SK-N-SH (cell line): ENCODE measurements around the gene EZH1. TPM values are rescaled to one million over a fixed set of nuclear protein-coding genes. Genes with fewer than 3 reads are reported as not detected.
A peak's percentile ranks its signal among the peaks of the same experiment; 100 is the strongest.

Source experiments
- CTCF ChIA-PET: fragments of 300-600, 350-600 bp; formaldehyde crosslinking; extraction: SDS; loops from one replicate; lab custom pipeline; 2021; lab: Yijun Ruan, JAX
- POLR2A ChIA-PET: fragments of 350-600 bp; sonication (Branson Sonifier 250); formaldehyde crosslinking; extraction: SDS; loops from one replicate; lab custom pipeline; 2020; ENCODE audit warnings: antibody characterized with exemption, inconsistent platforms; lab: Yijun Ruan, JAX
- DNase-seq: peaks from one replicate; pipeline ENCODE4 v3.0.0; 2012
- H2AFZ ChIP-seq: fragments of 200-600 bp; sonication (generic); 2 replicates; pipeline ENCODE4 v1.8.1; 2016; ENCODE audit warnings: antibody characterized with exemption, mild to moderate bottlenecking, low read depth
- H3F3A ChIP-seq: fragments of 200-600 bp; sonication (generic); replicated peaks from 2 replicates; pipeline ENCODE3; 2016; ENCODE audit warnings: antibody characterized with exemption, mild to moderate bottlenecking; ENCODE audit not compliant: insufficient read depth
- H3K27ac ChIP-seq, 2 experiments: fragments of 200-500 bp in 1 of 2; fragments of 200-600 bp in 1 of 2; sonication (Bioruptor generic) in 1 of 2; sonication (generic), shearing (Covaris generic) in 1 of 2; 2 replicates each; pipeline versions ENCODE4 v1.5.1 to v1.6.1; 2014 to 2016; ENCODE audit warnings: low read depth in 2 of 2, inconsistent platforms in 1 of 2, low read length in 1 of 2, mild to moderate bottlenecking in 1 of 2, mixed read lengths in 1 of 2
- H3K27me3 ChIP-seq: fragments of 200-600 bp; sonication (generic), shearing (Covaris generic); 2 replicates; pipeline ENCODE4 v1.6.1; 2016; ENCODE audit warnings: mixed run types; ENCODE audit not compliant: insufficient read depth
- H3K36me3 ChIP-seq, 2 experiments: fragments of 200-500 bp in 1 of 2; fragments of 200-600 bp in 1 of 2; sonication (Bioruptor generic) in 1 of 2; sonication (generic) in 1 of 2; replicated peaks in 1 of 2; 2 replicates each; pipeline versions ENCODE3 to v1.5.1; 2014 to 2016; ENCODE audit warnings: low read length in 1 of 2, mild to moderate bottlenecking in 1 of 2; ENCODE audit not compliant: insufficient read depth in 2 of 2, control insufficient read depth in 1 of 2
- H3K4me1 ChIP-seq, 2 experiments: fragments of 200-500 bp in 1 of 2; fragments of 200-600 bp in 1 of 2; sonication (Bioruptor generic) in 1 of 2; sonication (generic), shearing (Covaris generic) in 1 of 2; 2 replicates each; pipeline versions ENCODE4 v1.5.1 to v1.6.1; 2014 to 2016; ENCODE audit warnings: low read depth in 1 of 2, low read length in 1 of 2, mixed run types in 1 of 2; ENCODE audit not compliant: insufficient read depth in 2 of 2, control insufficient read depth in 1 of 2
- H3K4me2 ChIP-seq: fragments of 200-600 bp; sonication (generic), shearing (Covaris generic); 2 replicates; pipeline ENCODE4 v1.6.1; 2017; ENCODE audit warnings: mixed run types
- H3K4me3 ChIP-seq, 2 experiments: fragments of 200-500 bp in 1 of 2; fragments of 200-600 bp in 1 of 2; sonication (Bioruptor generic) in 1 of 2; sonication (generic), shearing (Covaris generic) in 1 of 2; 2 replicates each; pipeline versions ENCODE4 v1.5.1 to v1.8.1; 2014 to 2016; ENCODE audit warnings: low read depth in 2 of 2, inconsistent platforms in 1 of 2, low read length in 1 of 2, mild to moderate bottlenecking in 1 of 2, mixed read lengths in 1 of 2, moderate library complexity in 1 of 2
- H3K79me2 ChIP-seq: fragments of 200-600 bp; sonication (generic); 2 replicates; pipeline ENCODE4 v1.8.1; 2017; ENCODE audit warnings: mild to moderate bottlenecking; ENCODE audit not compliant: insufficient read depth
- H3K9ac ChIP-seq: fragments of 200-600 bp; sonication (generic); 2 replicates; pipeline ENCODE4 v1.6.1; 2017; ENCODE audit warnings: mixed run types
- H3K9me2 ChIP-seq: fragments of 200-600 bp; sonication (generic); 2 replicates; pipeline ENCODE4 v1.6.1; 2017; ENCODE audit warnings: mixed run types
- H3K9me3 ChIP-seq: fragments of 200-600 bp; sonication (generic); 2 replicates; pipeline ENCODE4 v1.6.1; 2017; ENCODE audit warnings: mixed run types, mild to moderate bottlenecking, moderate library complexity
- H4K20me1 ChIP-seq: fragments of 200-600 bp; sonication (generic); 2 replicates; pipeline ENCODE4 v1.6.1; 2017; ENCODE audit warnings: mild to moderate bottlenecking, mixed run types; ENCODE audit not compliant: insufficient read depth
- CHD2 ChIP-seq: fragments of 150-350 bp; IDR thresholded peaks from 2 replicates; pipeline ENCODE4 v1.6.1; 2018; ENCODE audit warnings: low read length; ENCODE audit not compliant: partially characterized antibody
- EP300 ChIP-seq, 2 experiments: IDR thresholded peaks; 2 replicates each; pipeline versions ENCODE4 v1.4.0 to v1.6.1; 2012; ENCODE audit warnings: borderline replicate concordance in 1 of 2, low read depth in 1 of 2, low read length in 1 of 2
- IRF3 ChIP-seq: fragments of 150-350 bp; IDR thresholded peaks from 2 replicates; pipeline ENCODE4 v1.6.1; 2016; ENCODE audit warnings: mild to moderate bottlenecking, low read depth, low read length
- MAX ChIP-seq: IDR thresholded peaks from 2 replicates; pipeline ENCODE4 v1.4.0; 2012; ENCODE audit warnings: low read depth
- MXI1 ChIP-seq: IDR thresholded peaks from 2 replicates; pipeline ENCODE4 v1.6.1; 2012; ENCODE audit warnings: mild to moderate bottlenecking, low read depth, low read length, improper control_type of control experiment
- NRF1 ChIP-seq: IDR thresholded peaks from 2 replicates; pipeline ENCODE4 v1.6.1; 2012; ENCODE audit warnings: low read depth, mild to moderate bottlenecking, low read length
- POLR2AphosphoS5 ChIP-seq: IDR thresholded peaks from 2 replicates; pipeline ENCODE4 v1.6.1; 2012; ENCODE audit warnings: low read depth, low read length
- RAD21 ChIP-seq: IDR thresholded peaks from 2 replicates; pipeline ENCODE4 v1.6.1; 2012; ENCODE audit warnings: mild to moderate bottlenecking, low read length
- SIN3A ChIP-seq: IDR thresholded peaks from 2 replicates; pipeline ENCODE4 v1.6.1; 2012; ENCODE audit warnings: low read depth, mild to moderate bottlenecking, low read length, moderate library complexity, borderline replicate concordance
- TAF1 ChIP-seq: IDR thresholded peaks from 2 replicates; pipeline ENCODE4 v1.6.1; 2012; ENCODE audit warnings: low read depth, mild to moderate bottlenecking, low read length, moderate library complexity, borderline replicate concordance
- TEAD4 ChIP-seq: IDR thresholded peaks from 2 replicates; pipeline ENCODE4 v1.4.0; 2012; ENCODE audit warnings: mild to moderate bottlenecking, borderline replicate concordance; ENCODE audit not compliant: insufficient read depth
- YY1 ChIP-seq: IDR thresholded peaks from 2 replicates; pipeline ENCODE4 v1.4.0; 2012; ENCODE audit warnings: low read depth, mild to moderate bottlenecking
- WGBS: methylation state at CpG from one replicate; pipeline ENCODE4 v1.1.6; 2017; ENCODE audit warnings: low lambda C conversion rate; 5-methylcytosine and 5-hydroxymethylcytosine counted together
- polyA plus RNA-seq, 3 experiments: library from polyadenylated mRNA; depleted of rRNA; stranded (reverse); fragments of >200 nt; gene quantifications; 2 replicates each; pipeline ENCODE4 v1.2.3, GENCODE V29; 2012
- TF ChIP-seq, protein P1 (sequence below): IDR thresholded peaks from 2 replicates; pipeline ENCODE4 v1.6.1; 2012; ENCODE audit warnings: mild to moderate bottlenecking, low read depth, low read length, moderate library complexity

Gene EZH1
- polyA plus RNA-seq, 1 of the 3 experiments (the other 2 are of a cell fraction): 28.6 TPM

DNA sequence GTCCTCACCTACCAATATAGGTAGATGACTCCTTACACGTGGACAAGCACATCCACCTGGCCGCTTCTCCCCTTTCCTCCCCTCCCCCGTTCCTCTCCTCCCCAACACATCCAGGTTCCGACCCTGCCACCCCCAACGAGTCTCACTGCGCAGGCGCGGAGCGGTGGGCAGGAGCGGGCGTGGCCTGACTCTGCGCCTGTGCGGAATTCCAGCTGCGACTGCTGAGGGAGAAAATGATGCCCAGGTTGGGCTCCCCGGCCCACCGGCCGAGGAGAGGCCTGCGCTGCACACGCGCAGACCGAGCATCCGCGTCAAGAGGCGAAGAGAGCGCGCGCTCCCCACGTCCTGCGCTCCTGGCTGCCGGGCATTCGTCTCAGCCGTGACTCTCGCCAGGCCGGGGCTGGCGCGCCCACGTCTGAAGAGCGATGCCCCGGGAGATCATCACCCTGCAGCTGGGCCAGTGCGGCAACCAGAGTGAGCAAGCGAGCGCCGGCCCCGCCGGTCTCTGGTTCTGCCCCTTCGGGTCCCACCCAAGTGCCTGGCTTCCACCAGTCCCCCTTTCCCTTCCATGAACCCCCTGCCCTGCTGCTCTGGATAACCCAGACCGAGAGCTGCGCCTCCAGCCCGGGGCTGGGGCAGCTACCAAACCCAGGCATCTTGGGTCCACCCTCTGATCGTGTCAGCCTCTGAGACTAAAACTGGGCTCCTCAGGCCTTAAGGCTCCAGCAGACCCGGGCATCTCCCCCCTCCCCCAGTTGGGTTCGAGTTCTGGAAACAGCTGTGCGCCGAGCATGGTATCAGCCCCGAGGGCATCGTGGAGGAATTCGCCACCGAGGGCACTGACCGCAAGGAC, 85.5 kb downstream of the EZH1 start, which contains the start of gene TUBG2:
Gene TUBG2, plus strand, starts transcription at position 206 of the 853 bp plus-strand sequence. Its CDS starts 220 bp downstream, at position 426.
- peaks cover 15% of the 10 kb centered on the region for H3F3A ChIP-seq
- H3K9me3 ChIP-seq: no peaks in the 10 kb centered on the region
- H3K9me2 ChIP-seq: no peaks in the 10 kb centered on the region
- H3K4me1 ChIP-seq: peaks cover 12 to 13% of the 10 kb centered on the region in 2 experiments; a peak in 2 of 4 replicates
- DNase-seq: peak; percentile 98
- no peaks in the 10 kb centered on the region for H4K20me1 ChIP-seq
- H3K27me3 ChIP-seq: no peaks in the 10 kb centered on the region
- WGBS: under 1% methylated on average over 17 of the region's 59 CpGs
- H3K27ac ChIP-seq: peak within 1 kb of the TSS; percentile 81 to 87
- TF ChIP-seq NRF1: peak; percentile 94
- 0 out of 2 replicates have a peak, but pooled peaks have one; percentile 27 for TF ChIP-seq RAD21
- TF ChIP-seq POLR2AphosphoS5: peak; percentile 80
- peak; percentile 79 for TF ChIP-seq MAX
- no peak for TF ChIP-seq IRF3
- peak; percentile 95 for TF ChIP-seq CHD2
- TF ChIP-seq, protein P1, sequence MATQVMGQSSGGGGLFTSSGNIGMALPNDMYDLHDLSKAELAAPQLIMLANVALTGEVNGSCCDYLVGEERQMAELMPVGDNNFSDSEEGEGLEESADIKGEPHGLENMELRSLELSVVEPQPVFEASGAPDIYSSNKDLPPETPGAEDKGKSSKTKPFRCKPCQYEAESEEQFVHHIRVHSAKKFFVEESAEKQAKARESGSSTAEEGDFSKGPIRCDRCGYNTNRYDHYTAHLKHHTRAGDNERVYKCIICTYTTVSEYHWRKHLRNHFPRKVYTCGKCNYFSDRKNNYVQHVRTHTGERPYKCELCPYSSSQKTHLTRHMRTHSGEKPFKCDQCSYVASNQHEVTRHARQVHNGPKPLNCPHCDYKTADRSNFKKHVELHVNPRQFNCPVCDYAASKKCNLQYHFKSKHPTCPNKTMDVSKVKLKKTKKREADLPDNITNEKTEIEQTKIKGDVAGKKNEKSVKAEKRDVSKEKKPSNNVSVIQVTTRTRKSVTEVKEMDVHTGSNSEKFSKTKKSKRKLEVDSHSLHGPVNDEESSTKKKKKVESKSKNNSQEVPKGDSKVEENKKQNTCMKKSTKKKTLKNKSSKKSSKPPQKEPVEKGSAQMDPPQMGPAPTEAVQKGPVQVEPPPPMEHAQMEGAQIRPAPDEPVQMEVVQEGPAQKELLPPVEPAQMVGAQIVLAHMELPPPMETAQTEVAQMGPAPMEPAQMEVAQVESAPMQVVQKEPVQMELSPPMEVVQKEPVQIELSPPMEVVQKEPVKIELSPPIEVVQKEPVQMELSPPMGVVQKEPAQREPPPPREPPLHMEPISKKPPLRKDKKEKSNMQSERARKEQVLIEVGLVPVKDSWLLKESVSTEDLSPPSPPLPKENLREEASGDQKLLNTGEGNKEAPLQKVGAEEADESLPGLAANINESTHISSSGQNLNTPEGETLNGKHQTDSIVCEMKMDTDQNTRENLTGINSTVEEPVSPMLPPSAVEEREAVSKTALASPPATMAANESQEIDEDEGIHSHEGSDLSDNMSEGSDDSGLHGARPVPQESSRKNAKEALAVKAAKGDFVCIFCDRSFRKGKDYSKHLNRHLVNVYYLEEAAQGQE: no peak
- peak; percentile 66 for TF ChIP-seq MXI1
- TF ChIP-seq TAF1: peak; percentile 84; the same call in 1 of the 2 replicates
- TF ChIP-seq TEAD4: no peak
- peak; percentile 63; the same call in 1 of the 2 replicates for TF ChIP-seq YY1
- TF ChIP-seq EP300 (IDR thresholded peaks at IDR 0.05; ENCODE audit: borderline replicate concordance in 1 of 2, low read depth in 1 of 2, low read length in 1 of 2): 0 out of 4 replicates have a peak, but pooled peaks of 1 of the 2 experiments have one; percentile 32
- TF ChIP-seq SIN3A: 0 out of 2 replicates have a peak, but pooled peaks have one; percentile 38
- CTCF ChIA-PET: interaction anchor here (6.0 to 11.0 kb wide), 2 partner anchors 18 to 81 kb away, joined by 36 to 121 read pairs; partner anchors contain the start of genes PLEKHH3 and PSMC3IP
- H3K4me3 ChIP-seq: peak within 1 kb of the TSS; percentile 60 to 72
- H2AFZ ChIP-seq: peak within 1 kb of the TSS; percentile 94
- H3K9ac ChIP-seq: peak within 1 kb of the TSS; percentile 79
- POLR2A ChIA-PET: interaction anchor here (0.6 to 1.9 kb wide), 6 partner anchors 8 to 1428 kb away, joined by 3 to 8 read pairs (median 6); partner anchors contain the start of genes PLEKHH3 and PSMC3IP
- peak within 1 kb of the TSS; percentile 85 for H3K4me2 ChIP-seq
- H3K36me3 ChIP-seq: peaks cover 7 to 30% of the 10 kb centered on the region in 2 experiments
- peaks cover 27% of the 10 kb centered on the region for H3K79me2 ChIP-seq
